ENCODE data around the gene GLI3.

Gene GLI3

DNA sequence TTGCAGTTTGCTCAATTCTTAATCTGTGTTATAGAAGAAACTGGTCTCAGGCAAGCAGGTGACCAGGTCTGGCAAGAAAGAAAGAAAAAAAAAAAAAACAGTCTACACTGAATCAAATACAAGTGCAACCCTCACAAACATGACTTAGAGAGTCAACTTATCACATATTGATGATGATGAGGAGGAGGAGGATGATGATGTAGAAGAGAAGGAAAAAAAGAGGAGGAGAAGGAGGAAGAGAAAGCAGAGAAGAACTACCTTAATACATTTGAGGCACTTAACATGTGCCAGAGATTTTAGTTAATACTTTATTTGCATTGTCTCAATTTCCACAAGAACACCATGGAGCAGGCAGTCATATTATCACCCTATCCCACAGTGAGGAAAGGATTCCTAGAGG, 91.5 kb downstream of the GLI3 start:
- in situ Hi-C loops (cut with HindIII; ENCODE audit: low sequenced_read_pairs): no loop called here

DNA sequence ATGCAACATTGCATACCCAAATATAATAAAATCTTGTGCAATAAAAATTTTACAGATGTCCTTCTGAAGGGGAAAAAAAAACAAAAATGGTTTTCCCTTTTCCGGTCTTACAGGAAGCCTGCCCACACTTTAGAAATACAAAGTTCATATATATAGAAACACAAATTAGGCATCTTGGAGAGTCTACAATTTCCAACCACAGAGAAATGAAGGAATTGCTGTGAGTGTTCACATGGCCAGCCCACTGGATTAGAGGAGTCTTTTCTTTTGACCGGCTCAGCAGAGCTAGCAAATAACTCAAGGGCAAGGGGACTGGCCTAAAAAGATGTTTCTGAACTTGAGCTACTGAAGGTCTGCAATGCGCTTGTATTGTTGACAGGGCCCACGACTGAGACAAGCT, 92.4 kb downstream of the GLI3 start:
- in situ Hi-C loops (cut with HindIII; ENCODE audit: low sequenced_read_pairs): no loop called here

DNA sequence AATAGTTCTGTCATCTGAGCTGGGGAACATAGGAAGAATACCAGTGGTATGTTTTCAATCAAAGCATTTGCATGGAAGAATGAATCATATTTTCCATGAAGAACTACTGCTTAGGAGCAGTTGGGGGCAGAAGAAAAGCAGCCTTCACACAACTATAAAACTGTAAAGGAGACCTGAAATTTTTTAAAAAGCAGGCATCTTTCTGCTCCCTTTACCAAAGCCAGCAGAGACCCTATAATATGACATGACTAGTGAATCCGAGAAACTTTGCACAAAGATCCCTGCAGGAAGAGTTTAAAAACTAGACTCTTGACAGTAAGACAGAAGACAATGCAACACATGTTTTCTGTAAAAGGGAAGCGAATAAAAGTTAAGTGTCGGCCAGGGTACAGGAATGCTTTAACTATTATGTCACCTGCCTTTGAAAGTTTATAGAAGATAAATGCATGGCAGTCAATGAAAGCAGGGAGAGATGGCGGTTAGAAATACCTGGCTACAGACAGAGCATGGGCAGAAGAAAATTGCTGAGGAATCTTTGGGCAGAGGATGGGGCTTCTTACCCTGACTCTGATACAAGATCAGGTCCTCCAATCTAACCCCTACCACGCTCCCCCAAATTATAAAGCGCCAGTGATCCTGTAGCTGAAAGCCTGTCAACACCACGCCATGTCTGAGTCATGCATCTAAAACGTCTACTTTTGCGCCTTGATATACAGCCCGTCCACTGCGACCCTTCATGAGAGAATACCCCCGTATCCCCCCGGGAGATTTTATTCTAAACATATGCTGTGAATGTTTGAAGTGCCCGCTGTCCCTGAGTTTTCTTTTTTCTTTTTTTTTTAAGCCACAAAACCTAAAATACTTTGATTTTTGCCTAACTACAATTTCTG, 93.1 kb downstream of the GLI3 start:
- in situ Hi-C loops (cut with HindIII; ENCODE audit: low sequenced_read_pairs): no loop called here

DNA sequence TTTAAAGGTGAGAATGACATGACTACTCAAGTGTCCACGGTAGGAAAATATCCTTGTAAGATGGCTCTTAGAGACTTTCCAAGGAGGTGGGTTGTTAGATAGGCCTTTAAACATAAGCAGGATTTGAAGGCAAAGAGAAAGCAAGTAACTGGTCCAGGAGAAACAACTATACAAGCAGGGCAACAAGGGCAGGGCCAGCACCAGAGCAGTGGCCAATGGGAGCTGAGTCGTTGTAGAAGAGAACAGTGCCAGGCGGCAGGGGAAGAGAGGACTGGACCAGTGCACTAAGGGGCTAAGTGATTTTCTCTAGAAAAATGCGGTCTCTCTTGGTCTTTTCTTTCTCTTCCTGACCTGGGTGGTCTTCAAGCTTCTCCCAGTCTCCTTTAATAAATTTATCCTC, 94.9 kb downstream of the GLI3 start:
- in situ Hi-C loops (cut with HindIII; ENCODE audit: low sequenced_read_pairs): no loop called here

DNA sequence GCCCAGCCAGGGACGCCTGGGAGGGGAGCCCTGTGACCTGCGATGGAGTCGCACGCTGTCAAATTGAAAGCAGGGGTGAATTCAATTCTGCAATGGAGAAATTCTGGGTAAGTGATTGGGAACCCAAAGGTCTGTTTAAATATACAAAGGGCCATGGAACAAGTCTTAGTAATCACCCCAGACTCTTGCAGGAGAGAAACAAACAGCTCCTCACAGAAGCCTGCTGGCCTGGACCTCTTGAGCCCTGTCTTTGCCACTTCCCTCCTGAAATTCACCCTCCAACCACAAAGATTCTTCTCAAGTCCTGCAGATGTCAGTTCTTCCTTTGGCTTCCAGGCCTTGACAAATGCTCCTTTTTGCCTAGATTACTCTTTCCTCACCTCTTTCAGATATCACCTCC, 97.3 kb downstream of the GLI3 start:
- in situ Hi-C loops (cut with HindIII; ENCODE audit: low sequenced_read_pairs): no loop called here

DNA sequence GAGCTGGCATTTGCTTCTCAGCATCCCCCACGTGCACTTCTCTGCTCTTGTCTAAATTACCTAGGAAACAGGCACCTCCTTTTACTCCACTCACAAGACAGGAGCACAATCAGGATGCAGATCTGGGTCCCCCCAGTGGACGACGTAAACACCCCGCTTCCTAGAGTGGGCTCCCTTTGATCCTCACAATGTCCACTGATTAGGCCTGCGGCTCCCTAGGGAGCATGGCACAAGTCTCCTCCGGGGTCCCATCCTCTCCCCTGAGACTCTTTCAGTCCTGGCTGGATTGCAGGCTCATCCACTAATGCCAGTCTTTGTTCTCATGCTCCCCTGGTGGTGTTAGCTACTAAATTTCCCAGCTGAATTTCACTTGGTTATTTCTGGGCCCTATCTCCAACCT, 98.3 kb downstream of the GLI3 start:
- in situ Hi-C loops (cut with HindIII; ENCODE audit: low sequenced_read_pairs): no loop called here

DNA sequence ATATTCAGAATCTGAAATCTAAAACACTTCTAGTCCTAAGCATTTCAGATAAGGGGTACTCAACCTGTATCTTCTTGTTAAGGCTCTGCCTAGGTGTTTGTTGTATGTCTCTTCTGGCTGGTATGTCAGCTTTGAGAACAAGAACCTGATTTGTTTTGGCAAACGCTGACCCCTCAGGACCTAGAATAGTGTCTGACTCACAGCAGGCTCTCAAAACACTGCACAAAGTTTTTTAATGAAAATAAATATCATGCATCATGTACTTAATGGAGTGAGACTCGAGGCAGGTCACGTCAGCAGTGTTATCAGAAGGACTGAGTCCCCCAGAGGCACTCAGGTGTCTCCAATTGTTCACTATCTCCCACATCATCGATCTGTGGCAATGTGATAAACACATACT, 99.1 kb downstream of the GLI3 start:
- in situ Hi-C loops (cut with HindIII; ENCODE audit: low sequenced_read_pairs): no loop called here

DNA sequence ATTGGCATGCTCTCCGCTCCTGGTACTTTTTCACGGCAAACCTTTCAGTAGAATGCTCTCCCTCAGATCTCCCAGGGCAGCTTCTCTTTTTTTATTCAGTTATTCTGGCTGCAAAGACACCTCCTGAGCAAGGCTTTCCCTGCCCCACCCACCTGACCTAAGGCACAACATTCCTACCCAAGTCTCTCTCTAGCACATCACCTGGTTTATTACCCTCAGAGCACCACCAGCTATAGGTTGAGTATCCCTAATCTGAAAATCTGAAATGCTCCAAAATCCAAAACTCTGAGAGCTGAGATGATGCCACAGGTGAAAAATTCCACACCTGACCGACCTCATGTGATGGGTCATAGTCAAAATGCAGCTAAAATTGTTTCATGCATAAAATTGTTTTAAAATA, 99.6 kb downstream of the GLI3 start:
- in situ Hi-C loops (cut with HindIII; ENCODE audit: low sequenced_read_pairs): no loop called here

DNA sequence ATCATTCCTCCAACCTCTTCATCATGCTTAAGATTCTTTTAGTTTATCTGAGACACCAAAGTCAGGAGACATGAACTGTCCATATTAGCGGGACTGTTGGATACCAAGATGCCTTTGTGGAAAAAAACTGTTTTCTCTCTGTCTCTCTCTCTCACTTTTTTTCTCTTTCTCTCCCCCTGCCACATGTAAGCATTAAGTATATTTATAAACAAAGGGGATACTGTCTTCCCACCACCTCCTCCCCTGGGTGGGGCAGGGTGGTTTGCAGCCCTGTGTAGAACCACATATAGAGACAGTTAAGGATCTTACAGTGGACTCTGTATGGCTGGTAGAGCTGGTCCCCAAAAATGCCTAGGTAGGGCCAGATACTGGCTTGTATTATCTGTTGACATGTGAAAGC, 101.3 kb downstream of the GLI3 start:
- in situ Hi-C loops (cut with HindIII; ENCODE audit: low sequenced_read_pairs): no loop called here

DNA sequence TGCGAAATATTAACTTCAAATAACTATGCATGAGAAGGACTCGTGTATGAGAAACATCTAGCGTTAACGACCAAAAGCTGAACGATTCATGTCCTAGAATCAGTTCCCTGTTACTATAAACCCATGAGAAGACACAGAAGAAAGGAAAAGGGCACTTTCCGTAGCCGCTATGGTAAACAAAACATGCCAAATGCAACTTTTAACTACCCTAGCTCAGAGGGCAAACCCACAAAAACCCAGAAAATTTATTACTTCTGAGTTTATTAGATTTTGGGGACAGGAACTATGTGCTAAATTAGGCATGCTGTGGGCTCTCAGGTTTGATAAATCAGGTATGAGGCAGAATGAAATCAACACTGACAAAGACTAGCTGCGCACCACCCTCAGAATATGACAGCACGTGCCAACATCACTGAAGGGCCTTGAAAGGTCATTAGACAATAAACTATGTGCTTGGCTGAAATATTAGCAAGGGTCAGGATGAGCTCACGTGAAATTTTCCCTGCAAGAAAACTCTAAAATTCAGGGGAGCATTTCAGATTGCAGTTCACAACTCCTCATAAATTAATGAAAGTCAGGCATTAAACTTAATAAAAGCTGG, 102.6 kb downstream of the GLI3 start:
- in situ Hi-C loops (cut with HindIII; ENCODE audit: low sequenced_read_pairs): no loop called here

DNA sequence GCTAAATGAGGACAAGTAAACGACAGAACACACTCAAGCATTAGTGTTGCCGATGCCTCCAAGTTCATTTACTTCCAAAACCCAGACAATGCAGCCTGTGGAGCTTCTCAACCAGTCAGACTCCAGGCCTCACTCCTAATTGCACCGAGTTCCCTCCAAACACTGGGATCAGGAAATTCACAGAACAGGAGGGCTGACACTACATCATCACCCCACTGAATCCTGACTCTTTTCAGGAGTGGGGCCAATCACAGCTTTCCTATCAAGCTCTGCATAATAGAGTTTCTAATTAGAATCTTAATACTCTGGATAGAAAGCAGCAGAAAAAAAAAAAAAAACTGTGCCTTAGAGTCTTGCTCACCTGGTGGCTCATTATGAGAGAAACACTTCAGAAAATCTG, 103.7 kb downstream of the GLI3 start:
- in situ Hi-C loops (cut with HindIII; ENCODE audit: low sequenced_read_pairs): no loop called here

DNA sequence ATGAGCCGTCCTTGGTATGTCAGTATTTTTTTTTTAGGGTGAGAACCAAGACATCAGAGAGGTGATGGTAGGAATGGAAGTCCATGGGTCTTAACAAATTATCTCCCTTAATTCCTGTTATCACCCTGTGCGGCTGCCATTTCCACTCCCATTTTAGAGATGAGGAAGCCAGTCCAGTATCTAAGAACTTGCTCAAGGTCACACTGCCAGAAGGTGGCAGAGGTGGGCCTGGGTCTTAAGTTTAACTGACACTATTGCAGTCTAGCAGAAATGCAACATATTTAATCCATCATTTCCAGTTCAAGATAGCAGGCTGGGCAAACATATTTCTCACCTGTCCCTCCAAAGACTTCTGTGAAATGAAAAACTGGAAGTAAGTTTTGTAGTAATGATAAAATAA, 108.3 kb downstream of the GLI3 start:
- in situ Hi-C loops (cut with HindIII; ENCODE audit: low sequenced_read_pairs): no loop called here

DNA sequence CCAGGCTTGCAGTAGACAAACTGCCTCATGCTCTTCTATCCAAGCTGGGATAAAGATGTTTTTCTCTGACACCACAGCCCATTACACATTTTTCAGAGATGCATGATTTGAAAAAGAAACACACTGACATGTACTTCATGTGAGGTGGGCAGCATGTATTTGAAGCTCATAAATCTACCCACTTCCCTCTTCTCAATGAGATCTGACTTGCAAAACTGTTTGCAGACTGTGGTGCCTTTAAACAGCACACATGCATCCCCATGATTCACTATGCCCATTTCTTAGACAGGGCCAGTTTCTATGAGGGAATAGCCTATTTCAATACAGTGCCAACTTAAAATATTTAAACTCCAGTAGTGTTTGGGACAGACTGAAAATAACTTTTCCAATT, 109.8 kb downstream of the GLI3 start:
- in situ Hi-C loops (cut with HindIII; ENCODE audit: low sequenced_read_pairs): no loop called here

DNA sequence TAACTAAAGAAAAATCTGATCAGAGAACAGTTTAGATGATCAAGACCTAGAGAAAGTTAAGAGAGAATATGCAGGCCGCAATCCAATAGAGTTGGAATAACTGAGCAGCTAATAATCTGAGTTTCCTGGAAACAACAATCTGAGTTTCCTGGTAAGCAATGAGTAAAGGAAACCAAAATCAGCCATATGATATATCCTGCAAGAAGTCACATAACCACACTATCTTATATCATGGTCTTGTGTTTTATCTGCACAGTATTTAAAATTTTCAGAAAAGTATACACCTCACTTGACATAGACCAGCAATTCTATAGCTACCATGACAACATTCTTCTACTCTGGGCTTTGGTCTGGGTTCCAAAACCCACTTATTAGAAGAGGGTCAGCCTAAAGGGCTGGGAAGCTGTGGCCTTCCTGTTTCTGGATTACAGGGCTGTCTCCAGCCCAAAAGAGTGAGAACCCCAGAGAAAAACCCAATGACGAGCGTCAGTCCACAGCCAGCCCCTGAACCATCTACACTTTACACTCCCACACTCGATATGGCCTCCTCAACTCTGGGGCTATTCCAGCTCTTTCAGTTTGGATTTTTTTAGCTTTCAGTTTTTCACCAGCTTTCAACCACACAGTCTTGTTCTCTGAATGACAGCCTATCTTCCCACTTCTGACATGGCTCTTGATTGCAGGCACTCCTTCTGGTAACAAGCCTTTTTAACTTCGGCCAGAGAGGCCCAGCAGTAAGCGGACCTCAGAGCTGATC, 110.4 kb downstream of the GLI3 start:
- in situ Hi-C loops (cut with HindIII; ENCODE audit: low sequenced_read_pairs): no loop called here

DNA sequence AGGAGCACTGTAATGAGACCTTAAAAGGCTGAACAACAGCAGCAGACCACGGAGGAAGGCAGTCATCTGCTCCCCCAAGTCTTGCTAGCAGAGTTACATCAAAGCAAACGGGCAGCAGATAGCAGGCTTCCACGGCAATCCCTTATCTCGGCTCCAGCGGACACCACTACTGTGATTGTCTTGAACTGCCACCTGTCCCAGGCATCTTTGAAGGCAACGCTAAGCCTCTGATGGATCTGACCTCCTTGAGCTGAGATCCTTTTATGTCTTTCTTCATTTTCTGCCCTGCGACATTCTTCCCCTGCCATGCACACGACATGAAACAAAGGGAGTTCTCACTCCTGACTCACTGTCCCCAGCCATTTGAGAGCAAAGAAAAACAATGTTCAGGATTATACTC, 111.7 kb downstream of the GLI3 start:
- in situ Hi-C loops (cut with HindIII; ENCODE audit: low sequenced_read_pairs): no loop called here

DNA sequence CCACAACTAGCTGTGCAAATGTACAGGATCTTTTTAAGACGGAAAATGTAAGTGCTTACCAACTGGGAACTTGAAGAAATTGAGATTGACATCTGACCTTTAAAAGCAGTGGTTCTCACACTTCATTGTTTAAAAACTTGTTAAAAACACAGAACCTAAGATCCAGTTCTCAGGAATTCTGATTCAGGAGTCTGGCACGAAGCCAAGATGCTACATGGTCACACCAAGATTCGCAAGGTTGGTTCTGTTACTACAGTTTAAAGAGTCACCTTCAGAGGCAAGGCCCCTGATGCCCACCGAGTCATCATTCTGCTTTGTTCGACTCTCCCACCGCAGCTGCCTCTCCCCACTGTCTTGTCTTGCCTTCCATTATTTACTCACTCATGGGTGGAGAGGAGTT, 113.3 kb downstream of the GLI3 start:
- in situ Hi-C loops (cut with HindIII; ENCODE audit: low sequenced_read_pairs): no loop called here

DNA sequence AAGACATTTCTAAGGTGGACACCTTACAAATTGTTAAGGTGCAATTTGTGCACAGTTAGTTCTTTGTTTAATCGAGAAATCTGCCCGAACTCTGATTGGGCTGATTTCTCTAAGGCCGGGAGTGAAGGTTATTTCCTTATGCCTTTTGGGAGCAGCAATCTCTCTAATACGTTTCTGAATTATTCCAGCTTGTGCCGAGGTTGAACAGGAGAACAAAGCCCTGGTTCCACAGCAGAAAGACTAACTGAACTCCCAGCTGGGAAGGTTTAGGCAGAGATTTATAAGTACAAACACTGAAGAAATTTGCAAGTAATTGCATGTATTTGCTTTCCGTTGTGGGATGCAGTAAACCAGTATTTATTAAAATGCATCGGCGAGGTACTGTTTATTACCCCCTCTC, 116.8 kb downstream of the GLI3 start:
- in situ Hi-C loops (cut with HindIII; ENCODE audit: low sequenced_read_pairs): no loop called here

DNA sequence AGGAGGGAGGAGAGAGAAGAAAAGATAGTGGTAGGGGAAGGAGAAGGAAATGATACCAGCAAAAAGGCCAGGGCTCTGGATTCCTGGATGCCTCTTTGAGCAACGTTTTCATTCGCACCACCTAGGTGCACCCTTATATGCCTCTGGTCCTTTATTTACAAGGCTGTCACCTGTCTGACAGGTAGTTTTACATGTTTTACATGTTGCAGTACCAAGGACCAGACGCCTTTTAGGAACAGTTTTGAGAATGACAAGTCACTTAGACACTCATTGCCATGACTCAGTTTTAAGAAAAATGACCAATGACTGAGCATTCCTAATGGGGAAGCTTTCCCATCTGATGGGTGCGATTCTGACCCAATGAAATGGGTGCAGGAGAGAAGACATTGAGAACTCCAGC, 119.8 kb downstream of the GLI3 start:
- in situ Hi-C loops (cut with HindIII; ENCODE audit: low sequenced_read_pairs): no loop called here

DNA sequence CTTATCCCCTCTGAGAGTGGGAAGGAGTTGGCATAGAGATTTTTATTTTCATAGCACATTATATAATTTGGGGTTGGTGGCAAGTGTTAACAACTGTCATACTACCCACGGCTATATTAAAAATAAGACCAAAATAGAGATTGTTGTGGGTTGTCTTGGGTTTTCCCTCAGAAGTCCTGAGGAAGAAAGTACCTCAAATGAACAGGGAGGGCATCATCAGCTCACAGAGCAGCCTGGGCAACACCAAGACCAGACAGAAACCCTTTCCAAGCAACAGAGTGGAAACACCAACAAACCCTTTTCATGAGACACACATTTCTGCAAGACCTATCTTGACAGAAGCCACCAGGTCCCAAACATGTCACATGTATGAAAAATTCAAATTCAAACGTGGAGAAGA, 121.2 kb downstream of the GLI3 start:
- in situ Hi-C loops (cut with HindIII; ENCODE audit: low sequenced_read_pairs): no loop called here

DNA sequence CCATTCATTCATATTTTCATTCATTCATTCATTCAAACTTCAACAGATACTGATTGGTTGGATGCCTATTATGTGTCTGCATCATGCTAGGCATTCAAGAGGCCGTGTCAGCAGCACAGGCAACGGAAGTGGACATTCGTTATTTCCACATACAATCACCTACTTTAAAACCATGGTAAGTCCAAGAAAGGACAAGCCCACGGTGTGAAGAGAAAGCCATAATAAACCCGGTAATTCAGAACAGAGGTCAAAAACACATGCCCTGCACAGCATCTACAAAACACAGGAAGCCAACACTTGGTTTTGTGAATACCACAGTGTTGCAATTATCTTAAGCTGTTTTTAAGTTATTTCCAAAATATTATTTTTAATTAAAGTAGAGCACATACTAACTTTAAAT, 126.7 kb downstream of the GLI3 start:
- in situ Hi-C loops (cut with HindIII; ENCODE audit: low sequenced_read_pairs): no loop called here

DNA sequence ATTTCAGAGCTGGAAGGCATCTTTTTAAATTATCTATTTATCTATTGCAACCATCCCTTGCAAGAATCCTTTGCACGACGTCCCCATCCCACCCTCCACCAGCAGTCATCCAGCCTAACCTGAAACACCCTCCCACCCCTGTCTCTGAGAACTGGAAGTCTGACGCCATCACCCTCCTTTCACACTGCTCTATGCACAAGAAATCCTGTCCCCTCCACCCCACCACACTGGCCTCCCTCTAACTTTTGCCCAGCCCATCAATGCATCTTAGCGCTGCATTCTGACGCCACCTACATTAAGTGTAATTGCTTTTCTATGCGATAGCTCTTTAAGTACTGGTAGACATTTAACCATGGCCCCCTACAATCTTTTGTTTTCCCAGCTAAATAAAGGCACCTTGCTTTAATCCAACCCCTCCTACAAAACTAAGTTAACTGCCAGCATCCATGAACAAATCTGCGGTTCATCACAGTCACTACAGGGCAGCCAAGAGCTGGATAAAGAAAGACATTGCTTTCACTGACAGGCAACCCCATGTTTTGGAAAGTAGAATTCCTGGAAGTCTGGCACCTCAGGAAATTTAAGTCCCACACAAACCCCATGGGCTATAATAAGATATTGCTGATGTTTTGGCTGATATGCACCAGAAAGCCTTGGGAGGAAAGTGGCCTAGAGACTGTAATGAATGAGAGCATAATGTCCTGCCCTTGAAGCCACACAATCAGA, 128.0 kb downstream of the GLI3 start:
- in situ Hi-C loops (cut with HindIII; ENCODE audit: low sequenced_read_pairs): no loop called here

All from endothelial cell of hepatic sinusoid (primary cell).